Endothelial cell of umbilical vein (primary cell): ENCODE results near the gene PLD1. TPM values are rescaled to one million over a fixed set of nuclear protein-coding genes. Genes with fewer than 3 reads are reported as not detected.

ENCODE experiments used
- BruUV-seq: library from RNA; stranded (reverse); fragments of 400-500 nt; replicated peaks from 2 replicates; lab custom pipeline; 2021; lab: Mats Ljungman, UMichigan
- CTCF ChIA-PET: fragments of 300-600, 350-600 bp; sonication (Branson Sonifier 250); formaldehyde crosslinking; loops from one replicate; lab custom pipeline; 2021; ENCODE audit warnings: antibody characterized with exemption, inconsistent platforms; lab: Charles Lee
- POLR2A ChIA-PET: fragments of 300-600, 350-600 bp; sonication (Branson Sonifier 250); formaldehyde crosslinking; loops from one replicate; lab custom pipeline; 2021; ENCODE audit warnings: antibody characterized with exemption, inconsistent platforms; lab: Charles Lee
- DNase-seq: peaks from one replicate; pipeline ENCODE4 v3.0.0-alpha.2; 2011; ENCODE audit warnings: low read depth, low spot score
- FAIRE-seq: peaks from 2 replicates; lab custom pipeline; 2011; peaks lifted over from hg19 to GRCh38; lab: Jason Lieb, UNC
- H2AFZ ChIP-seq: 2 replicates; pipeline ENCODE4 v1.6.0; 2012; ENCODE audit warnings: low read depth, low read length, control low read depth, inconsistent platforms
- H3K27ac ChIP-seq: 2 replicates; pipeline ENCODE4 v1.5.1; 2011; ENCODE audit warnings: low read depth, mild to moderate bottlenecking, control low read depth, low read length, moderate library complexity; ENCODE audit not compliant: insufficient read depth
- H3K27me3 ChIP-seq, 2 experiments: 2 replicates each; pipeline versions ENCODE4 v1.6.0 to v1.6.1; 2011; ENCODE audit warnings: low read length in 2 of 2, mixed read lengths in 1 of 2; ENCODE audit not compliant: control insufficient read depth in 2 of 2, insufficient read depth in 2 of 2
- H3K36me3 ChIP-seq, 2 experiments: 2 replicates in 1 of 2; 3 replicates in 1 of 2; pipeline ENCODE4 v1.5.1; 2011; ENCODE audit warnings: low read length in 2 of 2, mild to moderate bottlenecking in 1 of 2, moderate library complexity in 1 of 2; ENCODE audit not compliant: control insufficient read depth in 2 of 2, insufficient read depth in 2 of 2; ENCODE audit errors: extremely low read depth in 1 of 2
- H3K4me1 ChIP-seq: 3 replicates; pipeline ENCODE4 v1.5.1; 2011; ENCODE audit warnings: mild to moderate bottlenecking, low read length; ENCODE audit not compliant: control insufficient read depth, insufficient read depth; ENCODE audit errors: extremely low read depth
- H3K4me2 ChIP-seq: 2 replicates; pipeline ENCODE4 v1.6.1; 2011; ENCODE audit warnings: low read length, control low read depth, mixed read lengths; ENCODE audit not compliant: insufficient read depth
- H3K4me3 ChIP-seq, 3 experiments: fragments of 200-600 bp in 1 of 3; sonication (generic), shearing (Covaris generic) in 1 of 3; replicated peaks in 1 of 3; 2 replicates each; pipeline ENCODE4 v1.5.1; 2011 to 2016; ENCODE audit warnings: control low read depth in 3 of 3, low read length in 3 of 3, mild to moderate bottlenecking in 2 of 3, inconsistent platforms in 1 of 3, low read depth in 1 of 3, moderate library complexity in 1 of 3; ENCODE audit not compliant: insufficient read depth in 1 of 3
- H3K79me2 ChIP-seq: 2 replicates; pipeline ENCODE4 v1.6.0; 2012; ENCODE audit warnings: low read length, inconsistent platforms; ENCODE audit not compliant: control insufficient read depth, insufficient read depth
- H3K9ac ChIP-seq: replicated peaks from 2 replicates; pipeline ENCODE3; 2011; ENCODE audit warnings: low read length, control low read depth; ENCODE audit not compliant: insufficient read depth; ENCODE audit errors: extremely low read depth
- H3K9me1 ChIP-seq: replicated peaks from 3 replicates; pipeline ENCODE4 v1.6.0; 2011; ENCODE audit warnings: mild to moderate bottlenecking, low read length; ENCODE audit not compliant: control insufficient read depth, insufficient read depth; ENCODE audit errors: extremely low read depth
- H3K9me3 ChIP-seq: replicated peaks from 2 replicates; pipeline ENCODE4 v1.5.1; 2012; ENCODE audit warnings: low read length, inconsistent platforms; ENCODE audit not compliant: control insufficient read depth, insufficient read depth
- H4K20me1 ChIP-seq: replicated peaks from 2 replicates; pipeline ENCODE3; 2011; ENCODE audit warnings: mild to moderate bottlenecking, low read length; ENCODE audit not compliant: control insufficient read depth, insufficient read depth; ENCODE audit errors: extremely low read depth
- EZH2 ChIP-seq: IDR thresholded peaks from 2 replicates; pipeline ENCODE4 v1.6.1; 2012; ENCODE audit warnings: borderline replicate concordance, low read depth, mild to moderate bottlenecking, moderate library complexity, low read length, inconsistent platforms; ENCODE audit not compliant: severe bottlenecking
- FOS ChIP-seq: IDR thresholded peaks from 2 replicates; pipeline ENCODE4 v1.6.1; 2011; ENCODE audit warnings: mild to moderate bottlenecking, low read length, moderate library complexity, borderline replicate concordance; ENCODE audit not compliant: insufficient read depth
- GATA2 ChIP-seq: IDR thresholded peaks from 2 replicates; pipeline ENCODE4 v1.7.0; 2011; ENCODE audit warnings: low read depth, mild to moderate bottlenecking, moderate library complexity, mixed read lengths, low read length; ENCODE audit not compliant: insufficient read length, insufficient read depth
- JUN ChIP-seq: IDR thresholded peaks from 2 replicates; pipeline ENCODE4 v1.6.1; 2011; ENCODE audit warnings: borderline replicate concordance, low read depth; ENCODE audit not compliant: insufficient read length, insufficient read depth
- MYC ChIP-seq: IDR thresholded peaks from one replicate; pipeline ENCODE4 v1.6.1; 2011; ENCODE audit warnings: mild to moderate bottlenecking, low read depth, low read length
- POLR2A ChIP-seq: IDR thresholded peaks from 2 replicates; pipeline ENCODE4 v1.6.1; 2012; ENCODE audit warnings: low read depth, mild to moderate bottlenecking, control low read depth, low read length
- POLR2AphosphoS5 ChIP-seq: IDR thresholded peaks from 2 replicates; pipeline ENCODE4 v1.6.1; 2012; ENCODE audit warnings: low read depth, mild to moderate bottlenecking, control low read depth, low read length, moderate library complexity; ENCODE audit not compliant: insufficient read depth
- dilution Hi-C: fragments of 300-500 bp; cut with MboI; formaldehyde crosslinking; loops from one replicate; pipeline ENCODE4 v1.15.0; 2019; ENCODE audit warnings: low sequenced_read_pairs; ENCODE audit not compliant: extremely low pct_ligation_motif_present
- intact Hi-C: fragments of 100-400 bp; cut with micrococcal nuclease; formaldehyde crosslinking; loops from one replicate; pipeline ENCODE4 v1.10.0; 2022
- polyA plus RNA-seq, 4 experiments: library from polyadenylated mRNA; depleted of rRNA in 3 of 4; stranded (reverse) in 3 of 4; unstranded in 1 of 4; fragments of >200 nt; gene quantifications; 2 replicates each; pipeline versions ENCODE4 v1.2.1 to v1.2.3, GENCODE V29; 2011 to 2012; ENCODE audit warnings: missing spikeins in 1 of 4
- total RNA-seq: library from RNA; stranded (reverse); gene quantifications from 2 replicates; pipeline ENCODE4 v1.2.3, GENCODE V29; 2021
- TF ChIP-seq, protein P1 (sequence below): IDR thresholded peaks from 2 replicates; pipeline ENCODE4 v1.6.1; 2011; ENCODE audit not compliant: insufficient read depth, insufficient read length
- TF ChIP-seq, protein P2 (sequence below), 2 donors: IDR thresholded peaks; 1 replicate in 1 of 2; 2 replicates in 1 of 2; pipeline ENCODE4 v1.5.1; 2011; ENCODE audit warnings: low read length in 2 of 2, mild to moderate bottlenecking in 2 of 2, moderate library complexity in 2 of 2, control low read depth in 1 of 2, inconsistent platforms in 1 of 2, low read depth in 1 of 2; ENCODE audit not compliant: insufficient read depth in 1 of 2; ENCODE audit errors: extremely low read depth in 1 of 2

The PLD1 gene
- total and polyA plus RNA-seq, 2 donors (not counting 3 experiments of a cell fraction or from before 2014, with no cell fraction given), result 42.0 to 108 TPM

DNA sequence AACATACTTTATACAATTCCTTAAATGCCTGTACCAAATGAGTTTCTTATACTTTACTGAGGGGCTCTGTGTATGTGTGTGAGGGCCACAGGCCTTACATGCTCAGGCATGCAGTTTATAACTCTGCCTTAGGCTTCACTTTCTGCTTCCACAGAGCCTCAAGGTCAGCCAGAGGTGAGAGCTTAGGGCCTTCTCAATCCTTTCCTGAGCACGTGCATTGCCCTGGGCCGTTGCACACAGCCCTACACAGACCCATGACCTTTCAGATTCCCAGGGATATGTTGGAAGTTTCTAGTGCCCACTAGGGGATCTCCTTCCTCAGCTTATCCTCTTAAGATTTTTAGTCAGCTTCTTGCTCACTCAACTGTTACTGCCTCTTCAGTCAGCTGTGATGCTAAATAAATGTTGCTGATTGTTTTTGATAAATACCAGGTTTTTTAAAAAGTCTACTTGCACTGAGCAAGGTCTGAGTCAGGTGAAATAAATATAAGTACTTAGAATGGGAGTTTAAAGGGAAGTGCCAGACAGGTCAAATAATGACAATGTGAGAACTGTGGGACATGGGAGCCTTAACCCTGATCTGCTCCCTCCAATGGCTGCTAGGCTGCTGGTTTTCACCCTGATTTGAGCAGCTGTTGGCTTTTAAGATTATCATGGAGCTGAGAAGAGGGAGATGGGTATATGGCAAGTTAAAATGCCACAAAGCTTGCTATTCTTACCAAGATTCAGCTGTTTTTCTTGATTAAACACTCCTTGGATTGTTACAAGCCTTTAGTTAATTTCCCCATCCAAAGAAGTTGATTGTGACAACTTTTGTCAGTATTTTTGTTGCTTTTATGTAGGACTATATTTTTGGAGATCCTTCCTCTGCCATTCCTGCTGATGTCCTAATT, 169.5 kb downstream of the PLD1 start:
- ChIA-PET CTCF (interaction anchor here (0.7 to 1.7 kb wide), 11 partner anchors 10 to 701 kb away, joined by 3 to 8 read pairs (median 3); no protein-coding TSS in a partner anchor), POLR2A (no interaction called here)
- Histone ChIP-seq H3K4me3 (no peak overlapping the region), H3K27me3 (no peaks in the 10 kb centered on the region), H3K36me3 (peaks cover 5 to 6% of the 10 kb centered on the region in 2 experiments), H2AFZ (no peak overlapping the region), H3K4me2 (no peak overlapping the region), H3K4me1 (no peaks in the 10 kb centered on the region), H3K9ac (no peak overlapping the region), H3K27ac (no peak overlapping the region), H3K9me1 (no peaks in the 10 kb centered on the region), H4K20me1 (no peaks in the 10 kb centered on the region), H3K79me2 (no peaks in the 10 kb centered on the region), H3K9me3 (no peaks in the 10 kb centered on the region)
- FAIRE-seq, result no peak
- TF ChIP-seq MYC (no peak), JUN (no peak)
- dilution Hi-C loops (no loop called here), intact Hi-C loops (loop anchor here (10.0 kb wide), 1 partner anchor 424 kb away; no protein-coding TSS in a partner anchor)
- peak; percentile 26 for DNase-seq
- no TSS peak for BruUV-seq

DNA sequence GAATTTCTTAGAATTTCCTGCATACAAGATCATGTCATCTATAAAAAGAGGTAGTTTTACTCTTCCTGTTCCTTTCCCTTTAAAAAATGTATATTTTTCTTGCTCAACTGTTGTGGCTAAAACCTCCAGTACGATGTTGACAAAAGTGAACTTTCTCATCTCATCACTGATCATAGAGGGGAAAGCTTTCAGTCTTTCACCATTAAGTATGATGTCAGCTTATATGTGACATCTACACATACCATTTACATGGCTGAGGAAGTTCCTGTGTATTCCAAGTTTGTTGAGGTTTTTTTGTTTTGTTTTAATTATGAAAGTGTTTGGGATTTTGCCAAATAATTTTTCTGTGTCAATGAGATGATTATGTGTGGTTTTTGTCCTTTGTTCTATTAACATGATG, 173.6 kb downstream of the PLD1 start:
- ChIA-PET POLR2A (no interaction called here), CTCF (no interaction called here)
- no peaks in the 10 kb centered on the region for H3K79me2 ChIP-seq
- H3K9ac ChIP-seq, result no peak overlapping the region
- no peak overlapping the region for H3K4me3 ChIP-seq
- no peak overlapping the region for H2AFZ ChIP-seq
- no peaks in the 10 kb centered on the region for H4K20me1 ChIP-seq
- no peaks in the 10 kb centered on the region for H3K9me3 ChIP-seq
- DNase-seq, result no peak
- peaks cover 2 to 5% of the 10 kb centered on the region in 2 experiments for H3K36me3 ChIP-seq
- BruUV-seq, result no TSS peak
- no peak for FAIRE-seq
- no peaks in the 10 kb centered on the region for H3K27me3 ChIP-seq
- H3K27ac ChIP-seq, result no peak overlapping the region
- H3K4me2 ChIP-seq, result no peak overlapping the region
- H3K4me1 ChIP-seq, result no peaks in the 10 kb centered on the region
- intact Hi-C loops (no loop called here), dilution Hi-C loops (no loop called here)
- TF ChIP-seq FOS (no peak), JUN (no peak), POLR2A (no peak), GATA2 (no peak), MYC (no peak), EZH2 (no peak), POLR2AphosphoS5 (no peak)
- TF ChIP-seq, protein P1, sequence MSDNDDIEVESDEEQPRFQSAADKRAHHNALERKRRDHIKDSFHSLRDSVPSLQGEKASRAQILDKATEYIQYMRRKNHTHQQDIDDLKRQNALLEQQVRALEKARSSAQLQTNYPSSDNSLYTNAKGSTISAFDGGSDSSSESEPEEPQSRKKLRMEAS, result no peak
- TF ChIP-seq, protein P2, sequence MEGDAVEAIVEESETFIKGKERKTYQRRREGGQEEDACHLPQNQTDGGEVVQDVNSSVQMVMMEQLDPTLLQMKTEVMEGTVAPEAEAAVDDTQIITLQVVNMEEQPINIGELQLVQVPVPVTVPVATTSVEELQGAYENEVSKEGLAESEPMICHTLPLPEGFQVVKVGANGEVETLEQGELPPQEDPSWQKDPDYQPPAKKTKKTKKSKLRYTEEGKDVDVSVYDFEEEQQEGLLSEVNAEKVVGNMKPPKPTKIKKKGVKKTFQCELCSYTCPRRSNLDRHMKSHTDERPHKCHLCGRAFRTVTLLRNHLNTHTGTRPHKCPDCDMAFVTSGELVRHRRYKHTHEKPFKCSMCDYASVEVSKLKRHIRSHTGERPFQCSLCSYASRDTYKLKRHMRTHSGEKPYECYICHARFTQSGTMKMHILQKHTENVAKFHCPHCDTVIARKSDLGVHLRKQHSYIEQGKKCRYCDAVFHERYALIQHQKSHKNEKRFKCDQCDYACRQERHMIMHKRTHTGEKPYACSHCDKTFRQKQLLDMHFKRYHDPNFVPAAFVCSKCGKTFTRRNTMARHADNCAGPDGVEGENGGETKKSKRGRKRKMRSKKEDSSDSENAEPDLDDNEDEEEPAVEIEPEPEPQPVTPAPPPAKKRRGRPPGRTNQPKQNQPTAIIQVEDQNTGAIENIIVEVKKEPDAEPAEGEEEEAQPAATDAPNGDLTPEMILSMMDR (IDR thresholded peaks at IDR 0.05; ENCODE audit: extremely low read depth in 1 of 2, insufficient read depth in 1 of 2, low read depth in 1 of 2, low read length in 2 of 2), result no peak
- H3K9me1 ChIP-seq, result no peaks in the 10 kb centered on the region
